NCI-H345 (cell line): Measurements from ENCODE around the gene GAREM1.
"Not testable (repeated sequence)": the region's sequence is repeated elsewhere in the genome, so short reads cannot be mapped to it uniquely, and the experiment has no call there.

ENCODE experiments used
- DNase-seq: peaks from one replicate; lab custom pipeline; 2025; lab: John Stamatoyannopoulos, UW

Gene GAREM1

GRCh38 chr18:32368991-32369390 is 101.7 kb downstream of the GAREM1 start:
- no peak for DNase-seq

- DNase-seq, result no peak
Observed at GRCh38 chr18:32368170-32368569, 102.5 kb downstream of the GAREM1 start.

- DNase-seq, result no peak
Observed at GRCh38 chr18:32366586-32367538, 103.8 kb downstream of the GAREM1 start.

- DNase-seq, result no peak
Observed at GRCh38 chr18:32362484-32362883, 108.2 kb downstream of the GAREM1 start.

- no peak for DNase-seq
Observed at GRCh38 chr18:32360682-32361345, 109.9 kb downstream of the GAREM1 start.

GRCh38 chr18:32358529-32358928 is 112.2 kb downstream of the GAREM1 start:
- DNase-seq, result no peak

- no peak for DNase-seq
Observed at GRCh38 chr18:32358075-32358474, 112.6 kb downstream of the GAREM1 start.

- no peak for DNase-seq
Observed at GRCh38 chr18:32355896-32356295, 114.8 kb downstream of the GAREM1 start.

- DNase-seq, result no peak
Observed at GRCh38 chr18:32354518-32354917, 116.2 kb downstream of the GAREM1 start.

- DNase-seq, result no peak
Observed at GRCh38 chr18:32353257-32353656, 117.4 kb downstream of the GAREM1 start.

- DNase-seq, result no peak
Observed at GRCh38 chr18:32351032-32351431, 119.7 kb downstream of the GAREM1 start.

- DNase-seq, result peak; percentile 22
Observed at GRCh38 chr18:32349728-32350395, 120.8 kb downstream of the GAREM1 start.

GRCh38 chr18:32346671-32347070 is 124.0 kb downstream of the GAREM1 start:
- DNase-seq, result no peak

- DNase-seq, result no peak
Observed at GRCh38 chr18:32343634-32344033, 127.0 kb downstream of the GAREM1 start.

GRCh38 chr18:32341112-32341511 is 129.6 kb downstream of the GAREM1 start:
- DNase-seq, result not testable (repeated sequence)

GRCh38 chr18:32339045-32339444 is 131.6 kb downstream of the GAREM1 start:
- DNase-seq, result no peak

GRCh38 chr18:32337821-32338220 is 132.9 kb downstream of the GAREM1 start:
- DNase-seq, result no peak

- DNase-seq, result no peak
Observed at GRCh38 chr18:32337347-32337746, 133.3 kb downstream of the GAREM1 start.

- no peak for DNase-seq
Observed at GRCh38 chr18:32335228-32335627, 135.5 kb downstream of the GAREM1 start.

GRCh38 chr18:32333781-32334180 is 136.9 kb downstream of the GAREM1 start:
- no peak for DNase-seq

GRCh38 chr18:32332708-32333107 is 138.0 kb downstream of the GAREM1 start:
- no peak for DNase-seq

- DNase-seq, result no peak
Observed at GRCh38 chr18:32328974-32329373, 141.7 kb downstream of the GAREM1 start.

- no peak for DNase-seq
Observed at GRCh38 chr18:32328379-32328778, 142.3 kb downstream of the GAREM1 start.
